Gastroesophageal sphincter (tissue), 4 donors: ENCODE data around the gene DOCK6. TPM values are rescaled to one million over a fixed set of nuclear protein-coding genes. Genes with fewer than 3 reads are reported as not detected.

Experiments used
- ATAC-seq: fragments of 150-250 bp; one replicate; pipeline ENCODE4 v1.9.1; 2016; ENCODE audit warnings: mild to moderate bottlenecking, moderate library complexity
- H3K27ac ChIP-seq, 4 donors: fragments of 200-600 bp; sonication (generic) in 3 of 4; 1 replicate in 3 of 4; 2 replicates in 1 of 4; pipeline ENCODE4 v1.5.1; 2016 to 2019
- H3K27me3 ChIP-seq: fragments of 200-600 bp; sonication (generic); one replicate; pipeline ENCODE4 v1.5.1; 2019
- H3K36me3 ChIP-seq, 2 donors: fragments of 200-600 bp; sonication (generic); one replicate each; pipeline ENCODE4 v1.5.1; 2019; ENCODE audit warnings: control low read depth in 1 of 2
- H3K4me1 ChIP-seq, 3 donors: fragments of 200-600 bp; sonication (generic); 1 replicate in 2 of 3; 2 replicates in 1 of 3; pipeline ENCODE4 v1.5.1; 2016 to 2019; ENCODE audit warnings: control low read depth in 2 of 3
- H3K4me3 ChIP-seq, 2 donors: fragments of 200-600 bp; sonication (generic); one replicate each; pipeline ENCODE4 v1.5.1; 2019; ENCODE audit warnings: mild to moderate bottlenecking in 1 of 2, moderate library complexity in 1 of 2
- H3K9me3 ChIP-seq, 3 donors: fragments of 200-600 bp; sonication (generic); one replicate each; pipeline ENCODE4 v1.5.1; 2017 to 2019; ENCODE audit warnings: control low read depth in 2 of 3
- CTCF ChIP-seq, 4 experiments: fragments of 200-600 bp in 2 of 4; fragments of 450-650 bp in 2 of 4; sonication (generic) in 1 of 4; IDR thresholded peaks; one replicate each; pipeline ENCODE4 v1.5.1; 2017 to 2019; ENCODE audit warnings: antibody characterized with exemption in 4 of 4, mild to moderate bottlenecking in 2 of 4, moderate library complexity in 2 of 4
- EP300 ChIP-seq: sonication (generic); formaldehyde crosslinking; IDR thresholded peaks from one replicate; pipeline ENCODE4 v1.6.1; 2017; ENCODE audit warnings: antibody characterized with exemption, mild to moderate bottlenecking
- POLR2A ChIP-seq, 2 donors: fragments of 450-650 bp; IDR thresholded peaks; one replicate each; pipeline ENCODE4 v1.6.1; 2017; ENCODE audit warnings: antibody characterized with exemption in 2 of 2, mild to moderate bottlenecking in 2 of 2, moderate library complexity in 1 of 2
- POLR2AphosphoS5 ChIP-seq: sonication (generic); formaldehyde crosslinking; IDR thresholded peaks from one replicate; pipeline ENCODE4 v1.6.1; 2017; ENCODE audit warnings: antibody characterized with exemption
- WGBS, 2 donors: methylation state at CpG; one replicate each; pipeline ENCODE4 v1.1.5; 2018; ENCODE audit warnings: low coverage in 1 of 2; 5-methylcytosine and 5-hydroxymethylcytosine counted together
- total RNA-seq, 4 donors: library from RNA; depleted of rRNA; stranded (reverse); fragments of >200 nt; gene quantifications; one replicate each; pipeline ENCODE4 v1.1.0, GENCODE V29; 2016

The DOCK6 gene
- total RNA-seq, 4 donors from 2014 or later, result 18.5 to 43.1 (median 29.1) TPM

GRCh38 chr19:11202488-11203193 is 59.7 kb downstream of the DOCK6 start:
- TF ChIP-seq POLR2A (IDR thresholded peaks at IDR 0.05), result no peak
- no peak for TF ChIP-seq POLR2AphosphoS5
- no peak for TF ChIP-seq EP300
- TF ChIP-seq CTCF (IDR thresholded peaks at IDR 0.05), result no peak
- H3K9me3 ChIP-seq, result no peaks in the 10 kb centered on the region
- peak overlapping the region; percentile 85 to 99 (median 96) for H3K27ac ChIP-seq
- WGBS, 2 donors, result 40% methylated on average over 2 of the region's 20 CpGs; no CpG with 5 or more reads in 1 of the 2 donors
- peaks cover 0 to 40% of the 10 kb centered on the region in 2 donors for H3K36me3 ChIP-seq
- ATAC-seq, result no peak
- peak overlapping the region in 1 of 2 donors; percentile 42 for H3K4me3 ChIP-seq
- H3K4me1 ChIP-seq, result peaks cover 8 to 64% (median 36%) of the 10 kb centered on the region in 3 donors
- H3K27me3 ChIP-seq, result no peaks in the 10 kb centered on the region

DNA sequence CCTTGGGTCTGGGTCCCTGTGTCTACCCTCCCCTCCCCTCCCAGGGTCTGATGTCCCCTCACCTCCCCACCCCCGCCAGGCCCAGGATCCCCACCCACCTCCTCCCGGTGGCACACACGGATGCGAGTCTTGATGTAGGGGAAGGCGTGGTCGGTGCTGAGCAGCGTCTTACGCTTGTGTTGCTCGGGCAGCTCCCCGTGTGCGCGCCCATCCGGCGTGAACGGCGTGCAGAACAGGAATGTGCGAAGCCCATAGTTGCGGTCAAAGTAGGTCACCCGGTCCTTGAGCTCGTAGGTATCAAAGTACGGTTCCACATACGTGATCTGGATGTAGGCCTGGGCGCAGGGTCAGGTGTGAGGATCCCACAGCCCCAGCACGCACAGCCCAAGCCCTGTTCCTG is 60.5 kb downstream of the DOCK6 start:
- no peak overlapping the region for H3K4me3 ChIP-seq
- peaks cover 8 to 66% (median 36%) of the 10 kb centered on the region in 3 donors for H3K4me1 ChIP-seq
- TF ChIP-seq POLR2AphosphoS5, result no peak
- no peak for TF ChIP-seq CTCF (IDR thresholded peaks at IDR 0.05)
- no peak for TF ChIP-seq POLR2A (IDR thresholded peaks at IDR 0.05)
- no peak for TF ChIP-seq EP300
- H3K27ac ChIP-seq, result peak overlapping the region in 3 of 4 donors; percentile 95 to 99 (median 96)
- H3K27me3 ChIP-seq, result no peaks in the 10 kb centered on the region
- H3K36me3 ChIP-seq, result peaks cover 0 to 31% of the 10 kb centered on the region in 2 donors
- no CpG with 5 or more reads among the region's 24 CpGs for WGBS, 2 donors
- no peak for ATAC-seq
- no peaks in the 10 kb centered on the region for H3K9me3 ChIP-seq

DNA sequence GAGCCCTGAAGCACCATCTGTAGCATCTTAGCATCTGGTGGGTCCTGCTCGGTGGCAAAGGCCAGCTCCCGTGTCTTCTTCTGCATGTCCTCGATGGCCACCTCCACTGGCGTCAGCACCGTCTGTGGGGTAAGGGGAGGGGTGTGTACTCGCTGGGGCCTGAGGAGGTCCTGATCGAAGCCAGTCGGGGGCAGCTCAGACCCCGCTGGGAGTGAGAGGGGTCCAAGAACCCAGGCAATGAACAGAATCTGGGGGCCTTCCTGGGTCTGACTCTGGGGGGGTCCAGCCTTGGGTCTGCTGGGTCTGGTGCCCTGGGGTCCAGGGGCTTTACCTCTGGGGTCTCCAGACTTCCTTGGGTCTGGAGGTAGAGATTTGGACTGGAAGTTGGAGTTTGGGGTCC is 61.4 kb downstream of the DOCK6 start:
- H3K27ac ChIP-seq, result peak overlapping the region in 3 of 4 donors; percentile 95 to 99 (median 96)
- no CpG with 5 or more reads among the region's 9 CpGs for WGBS, 2 donors

GRCh38 chr19:11200015-11200574 is 62.2 kb downstream of the DOCK6 start:
- Histone ChIP-seq H3K4me1 (peaks cover 8 to 75% (median 39%) of the 10 kb centered on the region in 3 donors), H3K27me3 (no peaks in the 10 kb centered on the region), H3K27ac (peak overlapping the region in 3 of 4 donors; percentile 95 to 99 (median 96)), H3K9me3 (no peaks in the 10 kb centered on the region), H3K4me3 (no peak overlapping the region), H3K36me3 (peaks cover 0 to 34% of the 10 kb centered on the region in 2 donors)
- no peak for ATAC-seq
- 50 to 80% methylated on average over 2 to 3 of the region's 15 CpGs for WGBS, 2 donors
- TF ChIP-seq POLR2AphosphoS5, result no peak
- no peak for TF ChIP-seq POLR2A (IDR thresholded peaks at IDR 0.05)
- TF ChIP-seq CTCF (IDR thresholded peaks at IDR 0.05), result no peak
- TF ChIP-seq EP300, result no peak

More for the DNA sequence above, 61.4 kb downstream of the DOCK6 start:
- H3K4me3 ChIP-seq, result no peak overlapping the region
- H3K27me3 ChIP-seq, result no peaks in the 10 kb centered on the region
- peaks cover 8 to 73% (median 36%) of the 10 kb centered on the region in 3 donors for H3K4me1 ChIP-seq
- H3K36me3 ChIP-seq, result peaks cover 0 to 29% of the 10 kb centered on the region in 2 donors
- TF ChIP-seq POLR2A (IDR thresholded peaks at IDR 0.05) (no peak), CTCF (IDR thresholded peaks at IDR 0.05) (no peak), EP300 (no peak), POLR2AphosphoS5 (no peak)
- no peak for ATAC-seq
- no peaks in the 10 kb centered on the region for H3K9me3 ChIP-seq
